Cardiac fibroblast (primary cell): ENCODE results near the gene PPP4C.
"Not testable (repeated sequence)": the region's sequence is repeated elsewhere in the genome, so short reads cannot be mapped to it uniquely, and the experiment has no call there.

ENCODE experiments used
- DNase-seq, 2 donors: peaks; one replicate each; pipeline versions ENCODE4 v3.0.0 to v3.0.0-alpha.2; 2010; ENCODE audit warnings: low read depth in 2 of 2
- H3K4me3 ChIP-seq, 2 donors: replicated peaks in 1 of 2; 1 replicate in 1 of 2; 2 replicates in 1 of 2; pipeline ENCODE4 v1.5.1; 2011; ENCODE audit warnings: low read depth in 2 of 2, low read length in 2 of 2, mild to moderate bottlenecking in 2 of 2, moderate library complexity in 1 of 2
- CTCF ChIP-seq: IDR thresholded peaks from one replicate; pipeline ENCODE4 v1.5.1; 2011; ENCODE audit warnings: low read depth, mild to moderate bottlenecking, low read length, inconsistent platforms

Gene PPP4C

GRCh38 chr16:30113031-30113710 lies 37.4 kb downstream of the PPP4C start, which contains the start of gene GDPD3:
Gene GDPD3, minus strand, starts transcription at chr16:30113537. Its CDS starts 59 bp downstream, at chr16:30113478.
- no peak for DNase-seq
- TF ChIP-seq CTCF: no peak
- no peak within 1 kb of the TSS for H3K4me3 ChIP-seq

- peak in 1 of 2 donors; percentile 33 for DNase-seq
- no peak overlapping the region for H3K4me3 ChIP-seq
- TF ChIP-seq CTCF: no peak
Measured at GRCh38 chr16:30113711-30114333, 38.0 kb downstream of the PPP4C start.

GRCh38 chr16:30114411-30114810 lies 38.6 kb downstream of the PPP4C start:
- no peak overlapping the region for H3K4me3 ChIP-seq
- DNase-seq: no peak
- no peak for TF ChIP-seq CTCF

- not testable (repeated sequence) for H3K4me3 ChIP-seq, DNase-seq
Measured at GRCh38 chr16:30114833-30115232, 39.0 kb downstream of the PPP4C start.

GRCh38 chr16:30115238-30115637 lies 39.4 kb downstream of the PPP4C start:
- no peak overlapping the region for H3K4me3 ChIP-seq
- no peak for TF ChIP-seq CTCF
- DNase-seq: no peak

GRCh38 chr16:30116291-30117207 lies 40.8 kb downstream of the PPP4C start:
- no peak overlapping the region for H3K4me3 ChIP-seq
- no peak for DNase-seq
- TF ChIP-seq CTCF: no peak

GRCh38 chr16:30117768-30118167 lies 42.0 kb downstream of the PPP4C start:
- DNase-seq: no peak
- H3K4me3 ChIP-seq: no peak overlapping the region
- no peak for TF ChIP-seq CTCF
